ENCODE results near the gene PLEKHG4B. TPM values are rescaled to one million over a fixed set of nuclear protein-coding genes. Genes with fewer than 3 reads are reported as not detected.
"Not testable (repeated sequence)": the region's sequence is repeated elsewhere in the genome, so short reads cannot be mapped to it uniquely, and the experiment has no call there.

Gene PLEKHG4B
- total RNA-seq, 1 experiment from 2014 or later = 0.06 TPM

- DNase-seq (ENCODE audit: low read depth) = no peak
These were observed 95.9 kb downstream of the PLEKHG4B start for GRCh38 chr5:187617-188451.

- peak; percentile 76 for DNase-seq (ENCODE audit: low read depth)
These were observed 96.8 kb downstream of the PLEKHG4B start for GRCh38 chr5:188488-189481.

DNA sequence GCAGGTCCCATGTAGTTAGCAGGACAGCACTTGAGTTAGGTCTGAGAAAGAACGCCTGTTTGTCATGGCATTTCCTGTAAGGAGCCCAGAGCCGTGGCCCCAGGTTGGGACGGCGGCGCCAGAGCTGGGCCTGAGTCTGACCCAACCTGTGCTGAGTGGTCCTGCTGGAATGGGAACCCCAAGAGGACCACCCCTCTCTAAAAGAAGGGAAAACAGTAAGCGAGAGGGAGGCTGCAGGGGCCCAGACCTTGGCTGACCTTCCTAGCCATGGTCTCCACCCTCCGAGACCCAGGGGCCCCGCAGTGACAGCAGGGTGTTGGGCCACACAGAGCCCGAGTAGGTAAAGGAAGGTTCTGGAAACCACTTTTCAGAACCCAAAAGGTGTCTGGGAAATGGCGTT lies 97.5 kb downstream of the PLEKHG4B start:
- no peak for DNase-seq (ENCODE audit: low read depth)

- no peak for DNase-seq (ENCODE audit: low read depth)
These were observed 98.0 kb downstream of the PLEKHG4B start for GRCh38 chr5:189976-190365.

GRCh38 chr5:190366-191035 lies 98.5 kb downstream of the PLEKHG4B start:
- DNase-seq (ENCODE audit: low read depth) = no peak

- peak; percentile 18 for DNase-seq (ENCODE audit: low read depth)
These were observed 99.3 kb downstream of the PLEKHG4B start, which contains the start of gene LRRC14B for GRCh38 chr5:191036-191948. LRRC14B (plus strand) TSS chr5:191495; CDS start chr5:191539, 44 bp downstream.

DNA sequence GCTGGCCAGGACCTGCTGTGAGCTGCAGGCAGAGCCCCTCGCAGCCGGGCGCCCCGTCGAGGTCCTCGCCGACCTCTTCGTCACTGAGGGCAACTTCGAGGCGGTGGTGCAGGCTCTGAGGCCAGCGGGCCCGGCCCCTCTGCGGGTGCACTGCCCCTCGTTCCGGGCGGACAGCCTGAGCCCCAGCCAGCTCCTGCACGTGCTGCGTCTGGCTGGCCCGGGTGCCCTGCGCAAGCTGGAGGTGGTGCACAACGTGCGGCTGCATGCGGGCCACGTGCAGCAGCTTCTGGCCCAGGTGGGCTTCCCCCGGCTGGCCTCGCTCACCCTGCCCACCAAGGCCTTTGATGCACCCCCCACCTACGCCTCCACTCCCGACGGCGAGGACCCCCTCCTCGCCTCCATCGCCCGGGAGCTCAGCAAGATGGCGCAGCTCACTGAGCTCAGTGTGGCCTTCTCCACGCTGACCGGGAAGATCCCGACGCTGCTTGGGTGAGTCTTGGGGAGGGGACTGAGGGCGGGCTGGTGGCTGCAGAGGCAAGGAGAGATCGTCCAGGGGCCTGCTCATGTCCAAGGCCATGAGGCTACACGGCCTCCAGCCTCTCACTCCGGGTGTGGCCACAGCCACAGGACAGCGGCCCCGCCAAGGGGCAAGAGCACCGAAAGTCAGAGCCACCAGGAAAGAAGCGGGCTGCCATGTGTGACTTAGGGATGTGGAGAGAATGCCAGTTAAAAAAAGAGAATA lies 100.2 kb downstream of the PLEKHG4B start:
- no peak for DNase-seq (ENCODE audit: low read depth)

- no peak for DNase-seq (ENCODE audit: low read depth)
These were observed 100.7 kb downstream of the PLEKHG4B start for GRCh38 chr5:192691-192969.

GRCh38 chr5:192970-193831 lies 101.2 kb downstream of the PLEKHG4B start:
- DNase-seq (ENCODE audit: low read depth) = no peak

DNA sequence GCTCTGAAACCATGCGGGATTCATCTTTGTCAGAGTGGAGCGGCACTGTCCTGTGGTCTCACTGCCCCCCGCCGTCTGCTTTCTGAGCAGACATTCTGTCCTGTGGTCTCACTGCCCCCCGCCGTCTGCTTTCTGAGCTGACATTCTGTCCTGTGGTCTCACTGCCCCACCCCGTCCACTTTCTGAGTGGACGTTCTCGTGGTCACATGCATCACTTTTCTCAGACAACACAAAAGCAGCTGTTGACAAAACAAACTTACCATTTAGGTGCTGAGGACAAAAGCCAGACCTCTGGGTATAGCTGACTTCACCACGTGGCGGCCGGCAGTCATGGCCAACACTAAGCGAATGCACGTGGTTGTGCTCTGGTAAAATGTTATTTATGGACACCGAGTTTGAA lies 102.1 kb downstream of the PLEKHG4B start:
- DNase-seq (ENCODE audit: low read depth) = peak; percentile 13

- no peak for DNase-seq (ENCODE audit: low read depth)
These were observed 102.7 kb downstream of the PLEKHG4B start for GRCh38 chr5:194603-195209.

GRCh38 chr5:195401-196160 lies 103.6 kb downstream of the PLEKHG4B start:
- DNase-seq (ENCODE audit: low read depth) = no peak

GRCh38 chr5:196350-196749 lies 104.4 kb downstream of the PLEKHG4B start:
- DNase-seq (ENCODE audit: low read depth) = no peak

GRCh38 chr5:197031-197430 lies 105.1 kb downstream of the PLEKHG4B start:
- DNase-seq (ENCODE audit: low read depth) = not testable (repeated sequence)

DNA sequence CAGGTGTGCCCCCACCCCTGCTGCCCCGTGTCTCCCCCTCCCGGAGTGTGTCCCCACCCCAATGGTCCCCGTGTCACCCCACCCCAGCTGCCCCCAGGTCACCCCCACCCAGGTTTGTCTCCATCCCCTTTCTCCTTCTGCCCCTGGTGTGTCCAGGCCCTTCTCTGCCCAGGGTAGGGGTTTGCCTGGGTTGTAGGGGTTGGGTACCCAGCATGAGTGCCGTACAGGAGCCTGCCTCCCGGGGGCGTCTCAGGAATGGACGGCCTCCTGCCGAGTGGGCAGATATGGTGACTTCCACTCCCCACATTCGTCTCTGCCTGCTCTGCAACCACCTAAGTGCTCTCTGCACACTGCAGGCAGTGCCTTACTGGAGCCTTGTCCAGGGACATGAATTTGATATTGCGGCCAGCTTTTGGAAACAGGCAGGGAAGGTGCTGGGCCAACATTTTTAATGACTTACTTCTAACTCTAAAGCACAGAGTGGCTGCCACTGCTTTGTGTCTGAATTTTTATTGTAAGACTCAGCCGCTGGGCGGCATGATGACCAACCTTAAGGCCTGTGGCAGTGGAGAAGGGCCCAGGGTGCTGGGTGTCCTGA lies 106.0 kb downstream of the PLEKHG4B start:
- no peak for DNase-seq (ENCODE audit: low read depth)

DNA sequence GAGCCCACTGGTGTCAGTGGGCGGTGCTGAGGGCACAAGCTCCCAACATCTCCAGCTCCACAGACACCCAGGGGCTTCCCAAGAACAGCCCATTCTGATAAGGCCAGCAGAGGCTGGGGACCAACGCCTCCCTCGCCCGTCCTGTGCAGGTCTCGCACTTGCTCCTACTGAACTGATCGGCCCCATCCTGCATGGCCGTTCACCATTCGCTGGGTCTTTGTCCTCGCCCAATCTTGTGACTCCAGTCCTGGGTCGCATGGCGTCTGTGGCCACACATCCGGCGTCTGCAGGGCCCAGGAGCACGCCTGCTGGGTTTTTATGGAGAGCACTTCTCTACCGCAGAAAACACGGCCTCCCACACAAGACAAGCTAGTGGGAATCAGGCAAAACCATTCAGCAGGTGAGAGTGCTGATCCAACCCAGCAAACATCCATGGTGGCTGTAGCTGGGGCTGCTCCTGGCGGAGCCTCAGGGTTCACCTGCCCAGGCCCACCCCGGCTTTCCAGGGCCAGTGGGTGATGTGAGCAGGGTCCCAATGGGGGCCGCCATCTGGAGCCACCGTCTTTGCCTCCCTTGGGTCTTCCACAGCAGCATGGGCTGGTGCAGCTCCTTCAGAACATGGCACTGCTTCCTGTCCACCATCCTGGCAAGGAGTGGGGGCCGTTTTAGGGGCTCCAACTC lies 106.7 kb downstream of the PLEKHG4B start:
- no peak for DNase-seq (ENCODE audit: low read depth)
